ENCODE data around the gene RNU1-4.
"Not testable (repeated sequence)": the region's sequence is repeated elsewhere in the genome, so short reads cannot be mapped to it uniquely, and the experiment has no call there.

The RNU1-4 gene

DNA sequence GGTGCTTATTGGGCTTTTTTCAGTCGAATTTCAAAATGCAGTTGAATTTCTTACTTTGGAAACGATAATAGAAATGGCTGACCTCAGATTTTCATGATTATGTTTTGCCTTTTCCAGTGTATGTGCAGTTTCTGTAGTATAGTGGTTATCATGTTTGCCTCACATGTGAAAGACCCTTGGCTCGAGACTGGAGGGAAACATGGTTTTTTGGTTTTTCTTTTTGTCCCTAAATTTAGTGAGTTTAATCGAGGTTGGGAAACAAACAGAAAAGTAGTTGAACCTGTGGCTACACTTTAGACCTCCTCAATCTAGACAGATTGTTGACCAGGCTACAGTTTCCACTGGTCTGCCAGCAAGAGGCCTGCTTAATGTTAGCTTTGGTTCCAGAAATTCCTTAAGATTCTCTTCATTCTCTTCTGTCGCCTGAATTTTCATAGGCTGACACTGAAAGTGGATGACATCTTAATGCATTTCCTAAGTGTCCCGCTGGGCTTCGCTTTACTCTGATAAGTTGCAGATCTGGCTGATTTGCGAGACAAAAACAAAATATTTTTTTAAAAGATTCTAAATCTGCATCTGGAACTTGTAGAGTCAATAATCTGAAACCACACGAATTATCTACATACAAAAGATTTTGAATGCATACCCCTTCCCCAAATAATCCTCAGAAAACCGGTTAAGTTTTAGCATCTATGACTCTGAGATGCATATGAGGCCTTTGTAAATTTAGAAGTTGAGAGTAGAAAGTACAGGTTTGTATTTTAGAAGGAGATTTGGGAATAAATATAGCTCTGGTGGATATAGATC lies 14.7 kb upstream of the RNU1-4 start:
- DNase-seq (ENCODE audit: low read depth in 2 of 3, low spot score in 2 of 3) = not testable (repeated sequence)

DNA sequence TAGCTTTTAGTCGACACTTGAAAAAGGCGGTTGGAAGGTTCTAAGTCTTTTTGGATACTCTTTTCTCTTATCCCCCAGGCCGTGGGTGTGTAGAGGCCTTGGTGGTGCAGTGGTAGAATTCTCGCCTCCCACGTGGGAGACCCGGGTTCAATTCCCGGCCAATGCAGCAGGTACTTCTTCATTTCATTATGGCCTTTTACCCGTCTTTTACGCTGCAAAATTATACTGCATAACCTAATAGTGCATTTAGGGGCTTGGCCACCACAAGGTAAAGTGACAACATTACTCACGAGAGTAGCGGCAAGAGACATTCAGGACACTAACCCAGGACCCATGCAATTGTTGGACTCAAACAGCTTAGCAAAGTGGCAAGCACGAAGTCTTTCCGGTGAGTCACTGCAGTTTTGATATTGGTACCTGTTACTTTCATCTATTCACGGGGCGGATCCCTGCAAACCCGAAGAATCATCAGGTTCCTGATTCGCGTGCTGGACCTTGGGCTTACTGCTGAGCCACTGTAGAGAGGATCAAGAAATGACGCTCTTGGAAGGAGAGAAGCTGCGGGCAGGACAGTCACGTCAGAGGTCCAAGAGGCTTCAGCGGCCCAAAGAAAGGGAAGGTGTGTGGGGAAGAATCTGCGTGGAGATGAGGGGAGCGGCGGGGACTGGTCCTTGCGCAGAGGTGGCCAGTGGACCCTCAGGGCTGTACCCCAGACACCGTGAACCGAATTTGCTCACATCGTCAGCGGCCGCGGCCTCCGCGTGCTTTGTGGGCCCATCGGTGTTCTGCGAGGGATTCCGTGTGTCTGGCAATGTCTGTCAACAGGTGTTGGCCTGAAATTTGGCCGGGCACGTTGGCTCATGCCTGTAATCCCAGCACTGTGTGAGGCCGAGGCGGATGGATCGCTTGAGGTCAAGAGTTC lies 12.9 kb upstream of the RNU1-4 start:
- peak in 2 of 3 experiments; percentile 44 to 56 for DNase-seq (ENCODE audit: low read depth in 2 of 3, low spot score in 2 of 3)

DNA sequence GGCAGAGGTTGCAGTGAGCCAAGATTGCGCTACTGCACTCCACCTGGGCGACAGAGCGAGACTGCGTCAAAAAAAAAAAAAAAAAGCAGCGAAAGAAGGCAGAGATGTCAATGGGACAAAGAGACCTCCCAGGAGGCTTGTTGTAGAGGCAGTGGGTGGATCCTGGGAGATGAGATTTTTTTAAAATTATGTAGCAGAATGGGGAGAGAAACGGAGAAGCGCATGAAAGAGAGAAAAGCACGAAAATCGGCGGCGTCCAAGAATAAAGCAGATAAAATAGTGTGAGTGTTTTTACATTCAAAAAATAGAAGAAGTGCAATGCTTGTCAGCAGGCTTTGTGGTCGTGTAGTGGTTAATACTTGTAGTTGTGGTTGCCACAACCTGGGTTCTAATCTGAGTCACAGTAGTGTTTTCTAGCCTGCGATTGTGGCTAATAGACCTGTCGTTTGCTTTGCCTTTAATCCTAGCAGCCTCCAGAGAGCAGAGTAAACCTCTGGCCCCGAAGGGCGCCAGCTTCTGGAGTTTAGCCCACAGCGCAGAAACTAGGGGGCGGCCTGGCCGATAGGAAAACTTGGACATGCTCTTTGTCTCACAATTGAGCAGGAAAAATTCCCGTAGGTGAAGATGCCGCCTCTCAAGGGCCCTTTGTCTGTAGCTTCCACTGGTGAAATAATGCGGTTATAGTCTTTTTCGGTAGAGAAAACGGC lies 11.9 kb upstream of the RNU1-4 start:
- not testable (repeated sequence) for DNase-seq (ENCODE audit: low read depth in 2 of 3, low spot score in 2 of 3)

DNA sequence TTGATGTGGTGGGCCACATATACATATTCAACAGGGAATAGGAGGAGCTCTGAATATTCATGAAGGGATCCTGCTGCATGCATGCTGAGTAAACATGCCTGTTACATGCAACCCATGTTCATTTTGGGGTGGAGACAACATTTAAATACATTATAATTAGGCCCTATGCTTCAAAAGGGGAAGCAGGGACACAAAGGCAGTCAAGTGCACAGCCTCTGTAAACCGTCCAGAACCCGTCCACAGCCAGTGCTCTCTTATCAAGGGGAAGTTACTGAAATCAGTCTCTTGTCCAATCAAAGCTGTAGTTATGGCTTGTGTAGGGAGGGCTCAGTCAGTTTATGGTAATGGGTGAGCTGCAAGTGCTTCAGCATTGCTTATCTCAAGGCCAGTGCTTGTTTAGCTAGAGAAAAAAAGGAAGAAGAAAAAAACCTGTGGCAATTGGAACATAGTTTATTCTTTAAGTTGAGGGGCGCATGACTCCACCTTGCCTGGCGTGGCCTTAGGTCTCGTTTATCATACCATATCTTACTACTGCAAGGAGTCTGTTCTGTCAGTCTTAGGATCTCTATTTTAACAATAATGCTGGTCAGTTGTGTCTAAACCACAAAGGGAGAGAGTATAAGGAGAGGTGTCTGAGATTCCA lies 7.9 kb upstream of the RNU1-4 start:
- DNase-seq (ENCODE audit: low read depth in 2 of 3, low spot score in 2 of 3) = not testable (repeated sequence)

DNA sequence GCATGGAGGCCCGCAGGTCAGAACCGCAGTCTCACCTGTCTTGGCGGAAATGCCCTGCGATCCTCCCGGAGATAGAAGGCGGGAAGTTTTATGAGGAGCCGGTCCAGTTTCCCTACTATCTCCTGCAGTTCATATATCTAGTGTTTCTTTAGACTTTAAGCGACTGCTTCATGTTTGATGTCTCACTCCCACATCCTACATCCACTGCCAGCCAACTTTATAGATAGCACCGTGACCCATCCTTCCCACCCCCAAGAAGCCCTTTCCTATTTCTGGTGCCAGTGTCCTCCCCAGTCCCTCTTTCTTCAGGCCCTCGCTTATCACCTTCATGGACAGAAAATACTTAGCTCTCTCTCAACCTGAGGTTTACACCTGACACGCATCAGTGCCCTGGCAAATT lies 914 bp downstream of the RNU1-4 start:
- not testable (repeated sequence) for DNase-seq (ENCODE audit: low read depth in 2 of 3, low spot score in 2 of 3)

DNA sequence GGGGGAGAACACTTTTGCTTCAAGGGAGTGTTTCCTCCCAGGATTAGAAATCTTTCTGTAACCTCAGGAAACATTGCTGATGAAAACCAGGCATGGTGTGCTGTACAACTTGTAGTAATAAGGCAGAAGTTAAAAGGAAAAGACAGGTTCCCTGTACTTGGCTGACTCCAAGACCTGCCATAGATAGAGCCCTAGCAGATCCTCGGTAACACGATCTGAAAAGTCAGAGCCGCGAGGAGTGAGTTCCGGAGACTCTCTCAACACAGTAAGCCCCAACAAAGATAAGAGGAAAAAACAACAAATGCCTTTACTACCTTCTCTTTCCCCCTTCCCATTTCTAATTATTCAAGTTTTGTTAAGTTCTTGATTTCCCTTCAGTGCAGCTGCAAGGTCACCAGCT lies 7.3 kb downstream of the RNU1-4 start:
- not testable (repeated sequence) for DNase-seq (ENCODE audit: low read depth in 2 of 3, low spot score in 2 of 3)

DNA sequence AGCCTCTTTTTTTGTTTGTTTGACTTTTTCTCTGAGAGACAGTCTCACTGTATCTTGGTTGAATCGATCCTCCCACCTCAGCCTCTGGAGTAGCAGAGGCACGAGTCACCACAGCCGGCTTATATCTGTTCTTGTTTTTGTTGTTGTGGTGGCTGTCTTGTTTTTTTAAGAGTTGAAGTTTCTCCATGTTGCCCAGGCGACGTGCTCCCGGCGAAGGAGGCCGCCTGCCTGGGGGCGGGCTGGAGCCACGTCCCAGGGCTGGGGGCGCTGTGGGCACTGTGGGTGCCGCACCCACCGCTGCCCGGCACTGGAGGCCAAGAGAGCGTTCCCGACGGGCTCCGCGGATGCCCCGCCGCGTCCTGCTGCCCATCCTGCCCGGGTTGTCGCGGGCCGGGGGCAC lies 8.4 kb downstream of the RNU1-4 start:
- DNase-seq (ENCODE audit: low read depth in 2 of 3, low spot score in 2 of 3) = not testable (repeated sequence)

DNA sequence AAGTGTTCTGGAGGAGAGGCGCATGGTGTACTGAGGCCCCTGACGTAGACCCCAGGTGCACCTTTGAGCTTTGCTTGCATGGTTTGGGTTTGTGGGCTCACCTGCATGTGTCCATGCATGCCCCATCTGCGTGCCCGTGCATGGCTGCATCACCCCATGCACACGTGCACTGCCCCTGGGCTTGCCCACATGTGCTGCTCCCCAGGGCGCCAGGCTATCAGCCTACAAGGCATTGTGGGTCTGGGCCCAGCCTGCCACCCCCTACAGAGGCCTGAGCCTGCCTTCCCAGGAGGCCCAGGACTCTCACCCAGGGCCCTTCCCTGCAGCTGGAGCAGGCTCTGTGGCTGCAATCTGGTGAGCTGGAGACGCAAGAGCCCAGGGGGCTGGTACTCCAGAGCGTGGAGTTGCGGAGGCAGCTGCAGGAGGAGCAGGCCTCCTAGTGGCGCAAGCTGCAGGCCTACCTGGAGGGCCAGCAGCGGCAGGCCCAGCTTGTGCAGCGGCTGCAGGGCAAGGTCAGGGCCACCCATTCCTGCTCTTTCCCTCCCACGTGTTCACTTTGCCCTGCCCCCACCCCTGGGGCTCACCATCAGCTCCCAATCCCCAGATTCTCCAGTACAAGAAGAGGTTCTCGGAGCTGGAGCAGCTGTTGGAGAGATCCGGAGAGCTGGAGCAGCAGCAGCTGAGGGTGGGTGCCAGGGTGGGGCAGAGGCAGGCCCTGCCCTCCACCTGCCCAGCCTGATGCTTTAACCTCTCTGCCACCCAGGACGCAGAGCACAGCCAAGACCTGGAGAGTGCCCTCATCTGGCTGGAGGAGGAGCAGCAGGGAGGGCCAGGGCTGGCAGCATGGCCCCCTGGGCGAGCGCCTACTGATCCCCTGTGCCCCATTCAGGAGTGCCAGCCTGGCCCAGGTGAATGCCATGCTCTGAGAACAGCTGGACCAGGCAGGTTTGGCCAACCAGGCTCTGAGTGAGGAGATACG lies 9.9 kb downstream of the RNU1-4 start:
- not testable (repeated sequence) for DNase-seq (ENCODE audit: low read depth in 2 of 3, low spot score in 2 of 3)

DNA sequence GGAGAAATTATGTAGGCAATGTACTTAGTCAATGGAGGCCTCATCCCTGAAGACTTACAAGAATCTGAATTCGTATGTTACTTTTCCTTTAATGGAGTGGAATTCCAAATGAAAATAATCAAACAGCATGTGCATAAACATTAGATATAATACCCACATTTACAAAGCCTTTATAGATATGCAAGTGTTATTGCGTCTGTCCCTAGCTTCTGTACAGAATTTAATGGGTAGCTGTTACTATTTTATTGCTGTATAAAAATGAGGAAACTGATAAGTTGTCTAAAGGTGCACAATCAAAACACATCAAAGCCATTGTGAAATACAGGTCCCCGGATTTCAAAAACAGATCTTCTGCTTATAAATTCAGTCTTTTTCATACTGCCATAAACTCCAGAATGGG lies 12.5 kb downstream of the RNU1-4 start:
- DNase-seq (ENCODE audit: low read depth in 2 of 3, low spot score in 2 of 3) = not testable (repeated sequence)

DNA sequence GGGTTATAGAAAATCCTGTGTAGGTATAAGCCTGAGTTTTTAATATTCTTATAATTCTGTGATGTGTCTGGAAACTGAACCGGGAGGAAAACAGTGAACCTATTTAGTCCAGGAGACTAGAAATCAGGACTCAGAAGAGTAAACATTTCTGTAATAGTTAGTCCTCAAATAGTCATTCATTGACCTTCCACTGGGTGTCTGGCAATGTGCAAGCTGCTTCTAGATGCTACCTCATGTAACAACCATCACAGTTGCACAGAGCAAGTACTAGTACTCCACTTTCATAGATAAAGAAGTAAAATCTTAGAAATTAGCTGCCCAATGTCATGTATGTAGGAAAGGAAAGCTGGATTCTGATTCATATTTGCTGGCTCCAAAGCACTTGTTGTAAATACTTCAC lies 15.1 kb downstream of the RNU1-4 start:
- DNase-seq (ENCODE audit: low read depth in 2 of 3, low spot score in 2 of 3) = not testable (repeated sequence)

DNA sequence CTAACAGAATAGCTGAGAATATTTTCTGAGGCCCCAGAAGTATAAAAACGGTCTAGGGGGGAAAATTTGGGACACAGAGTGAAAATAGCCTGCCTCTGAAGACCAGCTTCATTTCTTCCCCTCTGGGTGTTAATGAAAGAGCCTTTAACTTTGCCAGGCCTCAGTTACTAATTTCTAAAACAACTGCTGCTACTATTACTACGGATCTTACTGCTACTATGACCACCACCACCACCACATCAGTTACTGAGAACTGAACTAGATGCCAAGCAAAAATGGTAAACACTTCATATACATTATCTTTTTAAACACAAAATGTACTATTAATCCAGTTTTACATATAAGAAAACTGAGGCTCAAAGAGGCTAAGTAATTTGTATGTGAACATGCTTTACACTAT lies 15.6 kb downstream of the RNU1-4 start:
- not testable (repeated sequence) for DNase-seq (ENCODE audit: low read depth in 2 of 3, low spot score in 2 of 3)

DNA sequence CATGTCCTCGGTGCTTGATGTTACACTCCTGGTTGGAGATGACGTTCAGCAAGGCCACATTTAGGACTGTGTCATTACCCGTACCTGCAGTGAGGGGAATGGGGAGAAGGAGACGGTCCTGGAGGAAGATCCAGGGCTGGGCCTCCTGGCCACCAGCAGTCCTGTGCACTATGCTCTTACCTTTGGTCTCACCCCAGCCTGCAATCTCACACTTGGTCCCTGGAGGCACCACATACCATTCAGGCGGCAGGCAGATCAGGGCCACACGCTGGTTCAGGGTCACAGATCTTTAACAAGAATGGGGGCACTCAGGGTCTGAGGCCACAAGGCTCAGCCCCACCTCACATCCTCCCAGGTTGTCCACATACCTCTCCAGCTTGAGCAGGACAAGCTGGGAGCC lies 17.3 kb downstream of the RNU1-4 start:
- DNase-seq (ENCODE audit: low read depth in 2 of 3, low spot score in 2 of 3) = not testable (repeated sequence)

DNA sequence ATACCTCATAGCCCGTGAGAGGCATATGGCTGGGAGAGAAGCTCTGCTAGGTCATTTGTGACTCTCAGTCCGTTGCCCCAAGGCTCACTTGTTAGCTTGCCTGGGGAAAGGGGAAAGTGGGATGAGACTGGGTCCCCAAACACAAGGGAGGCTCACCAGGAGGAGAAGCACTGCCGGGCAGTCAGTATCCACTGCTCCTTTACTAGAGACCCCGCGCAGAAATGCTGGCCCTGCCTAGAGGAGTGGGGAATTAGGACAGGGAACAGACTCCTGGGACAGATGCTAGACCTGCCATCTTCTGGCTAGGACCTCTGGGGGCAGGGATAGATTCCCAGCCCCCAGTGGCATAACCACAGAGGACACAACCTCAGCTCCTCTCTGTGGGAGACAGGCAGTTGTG lies 17.7 kb downstream of the RNU1-4 start:
- DNase-seq (ENCODE audit: low read depth in 2 of 3, low spot score in 2 of 3) = not testable (repeated sequence)

DNA sequence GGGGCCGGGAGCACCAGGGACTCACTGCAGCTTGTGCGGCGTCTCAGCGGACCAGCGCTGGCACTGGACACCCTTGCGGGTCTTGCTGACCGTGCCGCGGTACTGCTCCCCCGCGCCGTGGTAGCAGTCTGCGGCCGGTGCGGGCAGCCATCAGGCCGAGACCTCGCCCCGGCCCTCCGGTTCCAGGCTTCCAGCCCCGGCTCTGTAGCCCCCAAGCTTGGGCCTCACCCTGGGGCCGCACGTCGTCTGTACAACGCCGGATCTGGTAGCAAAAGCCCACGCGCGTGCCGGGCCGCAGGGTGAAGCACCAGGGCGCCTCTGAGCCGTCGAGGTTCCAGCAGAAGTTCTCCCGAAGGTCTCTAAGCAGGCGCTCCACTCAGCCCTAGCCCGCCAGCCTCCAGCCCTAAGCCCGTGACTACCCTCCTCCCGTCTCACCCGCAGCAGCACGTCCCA lies 18.8 kb downstream of the RNU1-4 start:
- DNase-seq (ENCODE audit: low read depth in 2 of 3, low spot score in 2 of 3) = not testable (repeated sequence)

DNA sequence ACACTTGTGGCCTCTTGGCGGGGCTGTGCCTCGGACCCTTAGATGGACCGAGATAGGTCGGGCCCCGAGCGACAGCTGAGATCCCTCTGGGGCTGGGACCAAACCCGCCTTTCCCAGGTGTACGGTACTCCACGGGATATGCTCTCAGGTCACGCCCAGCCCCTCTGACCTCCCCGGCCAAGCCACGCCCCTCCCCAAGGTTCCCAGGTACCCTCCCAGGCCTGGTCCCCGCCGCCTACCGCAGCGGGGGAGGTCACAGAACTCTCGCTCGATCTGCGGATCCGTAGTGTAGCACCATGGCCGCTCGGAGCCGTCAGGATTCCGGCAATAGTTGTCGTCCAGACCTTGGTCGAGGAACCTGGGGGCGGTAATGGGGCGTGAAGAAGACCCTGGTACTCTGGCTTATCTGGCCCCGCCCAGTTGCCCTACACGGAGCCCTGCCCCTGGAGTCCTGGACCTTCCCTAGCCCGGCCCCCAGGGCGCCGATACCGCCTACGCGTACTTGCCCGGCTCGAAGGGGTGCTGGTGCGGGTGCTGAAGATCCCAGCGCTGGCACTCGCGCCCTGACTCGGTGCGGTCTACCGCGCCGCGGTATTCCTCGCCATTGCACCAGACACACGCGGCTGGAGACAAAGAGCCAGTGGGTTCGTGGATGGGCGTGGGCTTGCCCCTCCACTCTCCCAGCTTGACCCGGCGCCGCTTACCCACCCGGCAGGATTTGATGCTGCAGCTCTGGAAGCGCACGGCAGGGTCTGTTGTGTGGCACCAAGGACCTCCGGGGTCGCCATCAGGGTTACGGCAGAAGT lies 19.5 kb downstream of the RNU1-4 start:
- DNase-seq (ENCODE audit: low read depth in 2 of 3, low spot score in 2 of 3) = not testable (repeated sequence)

DNA sequence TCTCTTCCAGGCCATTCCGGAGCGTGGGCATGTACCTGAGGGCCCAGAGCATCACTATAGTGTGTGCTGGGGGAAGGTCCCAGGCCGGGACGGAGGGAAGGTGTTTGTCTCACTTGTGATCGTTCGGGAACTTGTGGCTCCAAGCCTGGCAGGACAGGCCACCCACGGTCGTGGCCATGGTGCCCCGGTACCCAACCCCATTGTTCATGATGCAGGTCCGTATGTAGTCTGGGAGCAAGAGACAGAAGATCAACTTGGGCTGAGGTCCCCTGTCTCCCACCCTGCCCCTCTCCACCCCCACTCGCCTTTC lies 20.1 kb downstream of the RNU1-4 start:
- not testable (repeated sequence) for DNase-seq (ENCODE audit: low read depth in 2 of 3, low spot score in 2 of 3)

DNA sequence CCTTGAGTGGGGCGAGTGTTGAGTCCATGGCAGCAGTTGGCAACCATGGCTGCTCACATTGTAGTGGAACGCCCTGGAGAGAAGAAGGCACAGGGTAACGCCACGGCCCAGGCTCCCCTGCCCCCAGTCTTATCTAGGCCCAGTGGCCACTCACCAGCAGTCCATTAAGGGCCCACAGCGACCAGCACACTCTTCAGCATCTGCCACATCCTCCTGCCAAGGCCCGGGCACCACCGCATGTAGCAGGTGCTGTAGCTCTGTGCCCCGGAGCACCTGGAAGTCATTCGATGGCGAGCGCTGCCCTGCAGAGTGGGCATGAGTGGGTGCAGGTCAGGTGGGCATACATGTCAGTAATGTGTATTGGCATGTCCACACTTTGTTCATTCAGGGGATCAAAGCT lies 20.5 kb downstream of the RNU1-4 start:
- not testable (repeated sequence) for DNase-seq (ENCODE audit: low read depth in 2 of 3, low spot score in 2 of 3)

DNA sequence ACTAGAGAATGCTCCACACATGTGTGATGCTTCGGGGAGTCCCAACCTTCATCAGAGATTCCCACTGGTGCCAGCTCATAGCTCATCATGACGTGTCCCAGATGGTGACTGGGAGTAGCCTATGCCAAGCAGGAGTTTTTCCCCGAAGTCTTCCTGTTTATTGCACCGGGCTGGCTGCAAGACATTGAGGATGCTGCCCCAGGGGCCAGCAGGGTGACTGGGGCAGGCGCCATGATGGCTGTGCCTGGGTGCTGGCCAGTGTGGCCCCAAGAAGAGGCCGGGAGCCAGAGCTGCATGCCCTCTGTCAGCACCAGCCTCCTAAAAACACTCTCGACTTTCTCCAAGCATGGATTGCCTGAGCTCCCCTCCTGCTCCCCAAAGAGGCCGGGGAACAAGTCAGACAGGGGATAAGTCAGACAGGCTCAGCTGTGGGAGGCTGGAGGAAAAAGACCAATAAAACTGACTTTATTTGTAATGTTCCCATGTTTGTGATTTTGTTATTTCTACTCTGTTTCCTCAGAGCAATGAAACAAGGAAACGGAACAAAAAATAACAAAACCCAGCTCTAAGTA lies 24.0 kb downstream of the RNU1-4 start:
- DNase-seq (ENCODE audit: low read depth in 2 of 3, low spot score in 2 of 3) = not testable (repeated sequence)
